ENCODE results near the gene MED12L. TPM values are rescaled to one million over a fixed set of nuclear protein-coding genes. Genes with fewer than 3 reads are reported as not detected.

Gene MED12L
- total and polyA plus RNA-seq, 4 donors: 11.9 to 23.8 (median 12.6) TPM

- WGBS (ENCODE audit: insufficient coverage): 83% methylated on average over 4 of the region's 5 CpGs
- Histone ChIP-seq H3K36me3 (ENCODE audit: control insufficient read depth, insufficient read depth, low read length) (peaks cover 3% of the 10 kb centered on the region), H3K4me3 (ENCODE audit: low read depth, low read length) (no peak overlapping the region), H3K27me3 (ENCODE audit: control insufficient read depth, insufficient read depth, low read length) (no peaks in the 10 kb centered on the region), H3K27ac (ENCODE audit: low read depth, low read length) (no peak overlapping the region), H3K9me3 (ENCODE audit: control insufficient read depth, insufficient read depth, low read length) (no peaks in the 10 kb centered on the region), H3K4me1 (ENCODE audit: control insufficient read depth, insufficient read depth, low read length) (no peaks in the 10 kb centered on the region)
- DNase-seq (ENCODE audit: low read depth in 4 of 6, low spot score in 6 of 6): no peak
Measured at GRCh38 chr3:151430821-151431484, 345.5 kb downstream of the MED12L start.

- no peaks in the 10 kb centered on the region for H3K9me3 ChIP-seq (ENCODE audit: control insufficient read depth, insufficient read depth, low read length)
- H3K27me3 ChIP-seq (ENCODE audit: control insufficient read depth, insufficient read depth, low read length): no peaks in the 10 kb centered on the region
- no peak for DNase-seq (ENCODE audit: low read depth in 4 of 6, low spot score in 6 of 6)
- 93% methylated on average over 1 of the region's 3 CpGs for WGBS (ENCODE audit: insufficient coverage)
- peaks cover 3% of the 10 kb centered on the region for H3K36me3 ChIP-seq (ENCODE audit: control insufficient read depth, insufficient read depth, low read length)
- H3K4me1 ChIP-seq (ENCODE audit: control insufficient read depth, insufficient read depth, low read length): no peaks in the 10 kb centered on the region
- H3K27ac ChIP-seq (ENCODE audit: low read depth, low read length): no peak overlapping the region
- H3K4me3 ChIP-seq (ENCODE audit: low read depth, low read length): no peak overlapping the region
Measured at GRCh38 chr3:151431940-151432339, 346.5 kb downstream of the MED12L start.

GRCh38 chr3:151432616-151433372 is 347.3 kb downstream of the MED12L start:
- Histone ChIP-seq H3K4me1 (ENCODE audit: control insufficient read depth, insufficient read depth, low read length) (no peaks in the 10 kb centered on the region), H3K9me3 (ENCODE audit: control insufficient read depth, insufficient read depth, low read length) (no peaks in the 10 kb centered on the region), H3K4me3 (ENCODE audit: low read depth, low read length) (no peak overlapping the region), H3K27me3 (ENCODE audit: control insufficient read depth, insufficient read depth, low read length) (no peaks in the 10 kb centered on the region), H3K27ac (ENCODE audit: low read depth, low read length) (no peak overlapping the region), H3K36me3 (ENCODE audit: control insufficient read depth, insufficient read depth, low read length) (peaks cover 3% of the 10 kb centered on the region)
- DNase-seq (ENCODE audit: low read depth in 4 of 6, low spot score in 6 of 6): no peak
- WGBS (ENCODE audit: insufficient coverage): 50% methylated on average over 2 of the region's 7 CpGs

- no peaks in the 10 kb centered on the region for H3K27me3 ChIP-seq (ENCODE audit: control insufficient read depth, insufficient read depth, low read length)
- no peak for DNase-seq (ENCODE audit: low read depth in 4 of 6, low spot score in 6 of 6)
- no peak overlapping the region for H3K4me3 ChIP-seq (ENCODE audit: low read depth, low read length)
- H3K4me1 ChIP-seq (ENCODE audit: control insufficient read depth, insufficient read depth, low read length): no peaks in the 10 kb centered on the region
- no peak overlapping the region for H3K27ac ChIP-seq (ENCODE audit: low read depth, low read length)
- H3K9me3 ChIP-seq (ENCODE audit: control insufficient read depth, insufficient read depth, low read length): no peaks in the 10 kb centered on the region
- H3K36me3 ChIP-seq (ENCODE audit: control insufficient read depth, insufficient read depth, low read length): peaks cover 3% of the 10 kb centered on the region
- no CpG with 5 or more reads among the region's 1 CpG for WGBS (ENCODE audit: insufficient coverage)
Measured at GRCh38 chr3:151434151-151434890, 348.9 kb downstream of the MED12L start.

- no peaks in the 10 kb centered on the region for H3K4me1 ChIP-seq (ENCODE audit: control insufficient read depth, insufficient read depth, low read length)
- no peak for DNase-seq (ENCODE audit: low read depth in 4 of 6, low spot score in 6 of 6)
- no peaks in the 10 kb centered on the region for H3K9me3 ChIP-seq (ENCODE audit: control insufficient read depth, insufficient read depth, low read length)
- H3K4me3 ChIP-seq (ENCODE audit: low read depth, low read length): no peak overlapping the region
- H3K27me3 ChIP-seq (ENCODE audit: control insufficient read depth, insufficient read depth, low read length): no peaks in the 10 kb centered on the region
- no peaks in the 10 kb centered on the region for H3K36me3 ChIP-seq (ENCODE audit: control insufficient read depth, insufficient read depth, low read length)
- WGBS (ENCODE audit: insufficient coverage): 93% methylated on average over 6 of the region's 8 CpGs
- H3K27ac ChIP-seq (ENCODE audit: low read depth, low read length): no peak overlapping the region
Measured at GRCh38 chr3:151436675-151437446, 351.4 kb downstream of the MED12L start.

GRCh38 chr3:151437906-151438305 is 352.4 kb downstream of the MED12L start:
- H3K36me3 ChIP-seq (ENCODE audit: control insufficient read depth, insufficient read depth, low read length): no peaks in the 10 kb centered on the region
- no peak overlapping the region for H3K4me3 ChIP-seq (ENCODE audit: low read depth, low read length)
- no peaks in the 10 kb centered on the region for H3K27me3 ChIP-seq (ENCODE audit: control insufficient read depth, insufficient read depth, low read length)
- H3K27ac ChIP-seq (ENCODE audit: low read depth, low read length): no peak overlapping the region
- 94% methylated on average over 5 of the region's 6 CpGs for WGBS (ENCODE audit: insufficient coverage)
- H3K9me3 ChIP-seq (ENCODE audit: control insufficient read depth, insufficient read depth, low read length): no peaks in the 10 kb centered on the region
- H3K4me1 ChIP-seq (ENCODE audit: control insufficient read depth, insufficient read depth, low read length): no peaks in the 10 kb centered on the region
- DNase-seq (ENCODE audit: low read depth in 4 of 6, low spot score in 6 of 6): no peak

- H3K4me1 ChIP-seq (ENCODE audit: control insufficient read depth, insufficient read depth, low read length): no peaks in the 10 kb centered on the region
- H3K27ac ChIP-seq (ENCODE audit: low read depth, low read length): no peak overlapping the region
- H3K27me3 ChIP-seq (ENCODE audit: control insufficient read depth, insufficient read depth, low read length): no peaks in the 10 kb centered on the region
- H3K36me3 ChIP-seq (ENCODE audit: control insufficient read depth, insufficient read depth, low read length): no peaks in the 10 kb centered on the region
- peak; percentile 43 to 94 (median 60) for DNase-seq (ENCODE audit: low read depth in 4 of 6, low spot score in 6 of 6)
- H3K9me3 ChIP-seq (ENCODE audit: control insufficient read depth, insufficient read depth, low read length): no peaks in the 10 kb centered on the region
- no CpG with 5 or more reads among the region's 3 CpGs for WGBS (ENCODE audit: insufficient coverage)
- H3K4me3 ChIP-seq (ENCODE audit: low read depth, low read length): no peak overlapping the region
Measured at GRCh38 chr3:151439652-151440125, 354.2 kb downstream of the MED12L start.

GRCh38 chr3:151440940-151441339 is 355.5 kb downstream of the MED12L start:
- no peak for DNase-seq (ENCODE audit: low read depth in 4 of 6, low spot score in 6 of 6)
- no peaks in the 10 kb centered on the region for H3K36me3 ChIP-seq (ENCODE audit: control insufficient read depth, insufficient read depth, low read length)
- H3K27me3 ChIP-seq (ENCODE audit: control insufficient read depth, insufficient read depth, low read length): no peaks in the 10 kb centered on the region
- WGBS (ENCODE audit: insufficient coverage): no CpG with 5 or more reads among the region's 1 CpG
- H3K27ac ChIP-seq (ENCODE audit: low read depth, low read length): no peak overlapping the region
- no peaks in the 10 kb centered on the region for H3K4me1 ChIP-seq (ENCODE audit: control insufficient read depth, insufficient read depth, low read length)
- H3K4me3 ChIP-seq (ENCODE audit: low read depth, low read length): no peak overlapping the region
- no peaks in the 10 kb centered on the region for H3K9me3 ChIP-seq (ENCODE audit: control insufficient read depth, insufficient read depth, low read length)

- Histone ChIP-seq H3K4me1 (ENCODE audit: control insufficient read depth, insufficient read depth, low read length) (no peaks in the 10 kb centered on the region), H3K27ac (ENCODE audit: low read depth, low read length) (no peak overlapping the region), H3K27me3 (ENCODE audit: control insufficient read depth, insufficient read depth, low read length) (no peaks in the 10 kb centered on the region), H3K9me3 (ENCODE audit: control insufficient read depth, insufficient read depth, low read length) (no peaks in the 10 kb centered on the region), H3K4me3 (ENCODE audit: low read depth, low read length) (no peak overlapping the region), H3K36me3 (ENCODE audit: control insufficient read depth, insufficient read depth, low read length) (no peaks in the 10 kb centered on the region)
- 72% methylated on average over 3 of the region's 7 CpGs for WGBS (ENCODE audit: insufficient coverage)
- no peak for DNase-seq (ENCODE audit: low read depth in 4 of 6, low spot score in 6 of 6)
Measured at GRCh38 chr3:151443583-151443982, 358.1 kb downstream of the MED12L start.
